GM19324 (cell line): Measurements from ENCODE around the gene WDR3.

Experiments
- ATAC-seq: cut with Tn5 transposase; IDR thresholded peaks from one replicate; pipeline ENCODE4 v1.9.1; 2021; ENCODE audit warnings: mild to moderate bottlenecking, moderate library complexity; ENCODE audit not compliant: unreplicated experiment, low FRiP score

WDR3 gene

GRCh38 chr1:117933769-117934168 is 4.2 kb downstream of the WDR3 start:
- ATAC-seq: no peak

DNA sequence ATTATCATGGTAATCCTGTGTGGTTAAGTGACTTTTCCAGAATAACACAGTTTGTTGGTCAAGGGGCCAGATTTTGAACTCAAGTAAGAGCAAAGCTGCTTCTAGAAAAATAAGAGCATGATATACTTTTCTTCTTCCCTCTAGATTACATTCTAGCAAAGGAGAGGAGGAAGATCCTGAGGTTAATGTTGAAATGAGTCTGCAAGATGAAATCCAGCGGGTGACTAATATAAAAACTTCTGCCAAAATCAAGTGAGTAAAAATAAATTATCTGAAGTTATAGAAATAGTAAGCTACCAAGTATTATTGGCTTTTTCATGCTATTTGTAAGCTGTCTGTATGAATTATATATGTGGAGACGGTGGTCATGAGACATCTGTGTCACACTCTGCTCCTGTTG is 12.8 kb downstream of the WDR3 start:
- ATAC-seq: no peak

DNA sequence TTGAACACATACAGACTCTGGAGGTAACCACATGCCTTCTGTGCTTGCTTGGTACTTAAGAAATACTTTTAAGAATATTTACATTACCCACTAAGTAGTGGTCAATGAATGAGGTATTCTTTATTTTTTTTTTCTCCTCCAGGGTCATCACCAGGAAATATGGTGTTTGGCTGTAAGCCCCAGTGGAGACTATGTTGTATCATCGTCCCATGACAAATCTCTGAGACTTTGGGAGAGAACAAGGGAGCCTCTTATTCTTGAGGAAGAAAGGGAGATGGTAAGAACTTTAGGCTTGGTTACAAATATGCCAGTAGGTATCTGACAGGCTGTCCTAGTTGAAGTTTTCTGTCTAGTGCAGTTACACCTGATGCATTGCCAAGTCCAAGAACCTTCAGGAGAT is 22.8 kb downstream of the WDR3 start:
- ATAC-seq: no peak

DNA sequence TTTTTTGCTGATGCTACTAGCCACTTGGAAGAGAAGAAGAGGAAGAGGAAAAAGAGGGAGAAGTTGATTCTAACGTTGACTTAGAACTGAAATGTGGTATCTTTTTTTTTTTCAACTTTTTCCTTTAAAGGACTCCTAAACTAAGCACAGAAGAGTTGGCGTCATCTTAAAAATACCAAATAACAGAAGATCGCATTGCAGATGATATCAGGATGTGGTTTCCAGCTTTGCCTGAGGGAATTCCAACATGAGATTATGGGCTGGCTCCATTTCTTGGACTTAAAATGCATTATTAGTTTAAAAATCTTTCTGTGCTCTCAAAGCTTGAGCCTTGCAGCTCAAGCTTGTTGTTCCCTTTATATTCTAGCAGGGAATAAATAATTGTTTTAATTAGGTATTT is 29.8 kb downstream of the WDR3 start:
- no peak for ATAC-seq

DNA sequence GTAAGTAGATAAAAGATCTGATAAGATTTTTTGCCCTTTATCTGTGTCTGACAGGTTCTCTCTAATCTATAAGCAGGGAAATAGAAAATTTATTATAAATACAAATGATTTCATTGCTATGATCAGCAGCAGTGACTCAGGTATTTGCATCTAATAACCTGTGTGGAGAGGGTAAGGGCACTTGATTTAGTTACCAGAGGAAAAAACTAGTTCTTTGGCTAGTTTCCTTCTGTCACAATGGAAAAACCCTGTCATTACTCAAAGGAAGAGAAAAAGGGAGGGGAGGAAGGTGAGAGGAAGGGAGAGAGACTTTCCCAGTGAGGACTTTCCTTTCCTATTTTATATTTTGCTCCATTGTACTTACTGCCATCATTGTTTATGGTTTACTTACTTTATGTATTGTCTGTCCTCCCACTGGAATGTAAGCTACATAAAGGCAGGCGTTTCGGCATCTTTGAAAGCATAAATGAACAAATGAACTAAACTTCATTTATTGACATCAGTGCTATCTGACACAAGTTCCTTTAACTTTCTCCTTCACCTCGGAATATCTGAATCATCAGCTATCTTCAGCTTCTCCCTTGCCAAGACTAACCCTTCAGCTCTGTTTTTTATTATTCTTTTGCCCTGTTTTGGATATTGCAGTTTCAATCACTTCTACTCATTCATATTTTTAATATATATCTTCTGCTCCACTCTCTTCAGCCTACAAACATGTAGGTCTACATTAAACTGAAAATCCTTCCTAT is 34.9 kb downstream of the WDR3 start:
- no peak for ATAC-seq

DNA sequence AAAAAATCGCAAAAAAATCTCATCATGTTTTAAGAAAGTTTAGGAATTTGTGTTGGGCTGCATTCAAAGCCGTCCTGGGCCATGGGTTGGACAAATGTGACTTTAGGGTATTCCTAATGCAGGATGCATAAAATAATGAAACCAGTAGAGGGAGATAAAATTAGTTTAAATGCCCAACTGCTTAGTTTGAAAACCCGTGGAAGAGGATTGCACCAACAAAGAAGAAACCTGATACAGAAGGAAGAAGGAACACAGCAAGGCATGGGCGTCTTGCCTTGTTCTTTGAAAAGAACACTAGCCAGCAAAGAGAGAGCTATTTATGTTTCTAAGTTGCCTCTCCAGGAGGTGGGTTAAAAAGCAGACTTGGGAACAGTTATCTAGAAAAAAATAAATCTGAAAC is 37.9 kb downstream of the WDR3 start:
- ATAC-seq: no peak

DNA sequence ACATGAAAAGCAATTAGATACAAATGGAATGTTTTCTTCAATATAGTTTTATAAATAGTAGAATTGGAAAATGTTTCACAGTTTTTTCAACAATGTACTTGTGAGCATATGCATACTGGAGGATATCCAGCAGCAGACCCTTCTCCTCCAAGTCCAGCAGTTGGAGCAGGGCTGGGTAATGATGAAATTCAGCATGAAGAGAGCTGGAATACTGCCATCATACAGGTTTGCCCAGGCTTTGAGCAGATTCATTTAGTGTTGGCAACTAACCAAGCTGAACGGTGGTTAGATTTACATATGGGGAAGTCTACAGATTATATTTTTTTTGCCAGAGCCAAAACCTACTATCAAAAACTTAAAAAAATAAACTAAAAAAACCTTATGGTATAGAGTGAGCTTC is 38.3 kb downstream of the WDR3 start:
- ATAC-seq: no peak

DNA sequence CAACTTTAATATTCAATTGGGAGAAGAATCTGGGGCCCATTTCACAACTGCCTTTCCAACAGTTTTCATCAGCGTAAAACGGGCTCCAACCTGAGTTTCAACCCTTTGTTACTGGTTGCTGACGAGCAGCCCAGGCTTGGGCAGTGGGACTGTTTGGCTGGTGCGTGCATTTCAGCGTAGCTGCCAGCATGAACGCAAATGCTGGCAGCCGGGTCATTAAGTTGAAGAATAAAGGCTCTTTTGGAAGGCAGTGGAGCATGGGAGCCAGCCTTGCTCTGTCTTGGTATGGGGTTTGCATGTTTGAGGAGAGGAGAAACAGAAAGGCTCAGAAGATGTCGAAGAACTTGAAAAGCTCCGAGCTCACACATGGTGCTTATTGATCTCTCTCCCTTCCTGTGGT is 40.7 kb downstream of the WDR3 start:
- no peak for ATAC-seq

DNA sequence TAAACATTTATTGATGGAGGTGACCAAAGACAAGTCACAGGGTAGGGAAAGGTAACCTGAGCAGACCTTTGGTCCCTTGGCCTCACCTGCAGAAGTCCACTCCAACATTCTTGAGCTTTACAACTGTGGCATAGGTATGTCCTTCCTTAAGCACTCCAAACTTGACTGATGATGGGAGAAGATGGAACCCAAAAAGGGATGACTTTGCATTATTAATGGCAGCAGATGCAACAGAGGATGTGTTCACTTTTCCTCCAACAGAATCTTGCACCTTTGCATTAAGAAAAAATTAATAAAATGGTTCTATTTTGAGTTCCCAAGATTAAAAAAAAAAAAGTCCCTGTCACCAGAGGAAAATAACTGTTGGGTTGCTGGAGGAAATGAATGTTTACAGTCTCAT is 42.2 kb downstream of the WDR3 start:
- ATAC-seq: no peak

DNA sequence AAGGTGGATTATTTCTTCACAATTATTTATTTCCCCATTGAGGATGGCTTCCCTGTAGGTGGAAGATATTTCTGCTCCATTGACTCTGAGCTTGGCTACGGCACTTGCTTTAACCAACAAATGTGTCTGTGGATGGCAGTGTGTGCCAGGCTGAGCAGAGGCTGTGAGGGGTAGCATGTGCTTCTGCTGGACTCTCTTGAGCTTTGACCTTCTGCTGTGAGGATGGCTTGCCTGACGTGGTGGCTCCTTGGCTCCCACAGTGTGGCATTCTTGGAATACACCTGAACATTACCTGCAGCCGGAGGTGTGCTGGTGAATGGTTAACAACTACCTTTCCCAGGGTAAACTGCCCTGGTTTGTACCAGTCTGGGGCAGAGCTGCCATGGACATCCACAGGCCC is 46.8 kb downstream of the WDR3 start:
- ATAC-seq: no peak

GRCh38 chr1:117981455-117982192 is 52.1 kb downstream of the WDR3 start:
- ATAC-seq: no peak

DNA sequence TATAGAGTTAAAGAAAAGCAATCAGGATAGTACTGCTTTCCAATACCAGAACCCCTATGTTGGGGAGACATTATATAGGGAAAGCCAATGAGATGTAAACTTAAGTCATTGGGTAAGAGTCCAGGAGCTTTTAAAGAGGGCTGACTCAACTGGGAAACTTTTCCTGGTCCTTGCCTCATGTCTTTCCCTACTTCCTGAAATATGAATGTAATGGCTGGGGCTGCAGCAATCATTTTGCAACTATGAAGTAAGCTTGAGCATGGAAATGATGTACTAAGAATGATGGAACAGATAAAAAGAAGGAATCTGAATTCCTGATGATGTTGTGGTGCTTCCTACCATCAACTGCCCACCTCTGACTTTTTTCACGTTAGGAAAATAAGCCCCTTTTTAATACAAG is 55.7 kb downstream of the WDR3 start:
- no peak for ATAC-seq

DNA sequence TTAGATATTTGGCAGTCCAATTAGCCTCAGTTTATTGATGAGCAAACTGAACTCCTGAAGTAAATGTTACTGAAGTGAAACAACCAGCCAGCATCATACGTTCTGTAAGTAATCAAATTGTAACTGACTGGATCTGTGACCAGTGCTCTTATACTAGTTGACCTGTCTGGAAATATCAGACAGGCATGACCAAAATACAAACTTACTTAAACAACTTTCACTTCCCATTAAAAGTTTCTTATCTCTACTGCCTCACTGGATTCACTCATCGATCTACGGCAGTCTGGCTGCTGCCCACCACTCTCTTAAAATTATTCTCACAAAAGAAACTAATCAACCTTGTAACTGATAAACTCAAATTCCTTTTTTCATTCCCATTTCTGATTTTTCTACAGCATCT is 56.4 kb downstream of the WDR3 start:
- ATAC-seq: no peak

- no peak for ATAC-seq
Measured at GRCh38 chr1:118004312-118004711, 74.8 kb downstream of the WDR3 start.

DNA sequence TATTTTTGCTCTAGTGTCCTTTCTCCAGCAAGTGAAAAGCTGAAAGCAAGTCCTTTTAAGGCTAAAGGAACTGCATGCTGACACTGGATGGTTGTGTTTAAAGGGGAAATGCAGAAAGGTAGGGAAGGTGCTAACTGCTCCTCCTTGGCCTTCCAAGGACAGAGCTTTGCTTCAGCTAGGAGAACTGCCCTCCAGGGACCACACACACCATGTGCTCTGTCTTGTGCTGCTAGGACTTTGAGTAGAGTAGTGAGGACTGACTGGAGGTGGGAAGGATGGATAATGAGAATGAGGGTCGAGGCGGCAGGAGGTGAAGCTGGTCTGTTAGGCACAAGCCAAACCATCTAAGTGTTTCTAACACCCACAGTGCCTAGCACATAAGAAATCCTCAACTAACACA is 77.9 kb downstream of the WDR3 start:
- no peak for ATAC-seq

GRCh38 chr1:118008011-118008410 is 78.5 kb downstream of the WDR3 start:
- no peak for ATAC-seq

DNA sequence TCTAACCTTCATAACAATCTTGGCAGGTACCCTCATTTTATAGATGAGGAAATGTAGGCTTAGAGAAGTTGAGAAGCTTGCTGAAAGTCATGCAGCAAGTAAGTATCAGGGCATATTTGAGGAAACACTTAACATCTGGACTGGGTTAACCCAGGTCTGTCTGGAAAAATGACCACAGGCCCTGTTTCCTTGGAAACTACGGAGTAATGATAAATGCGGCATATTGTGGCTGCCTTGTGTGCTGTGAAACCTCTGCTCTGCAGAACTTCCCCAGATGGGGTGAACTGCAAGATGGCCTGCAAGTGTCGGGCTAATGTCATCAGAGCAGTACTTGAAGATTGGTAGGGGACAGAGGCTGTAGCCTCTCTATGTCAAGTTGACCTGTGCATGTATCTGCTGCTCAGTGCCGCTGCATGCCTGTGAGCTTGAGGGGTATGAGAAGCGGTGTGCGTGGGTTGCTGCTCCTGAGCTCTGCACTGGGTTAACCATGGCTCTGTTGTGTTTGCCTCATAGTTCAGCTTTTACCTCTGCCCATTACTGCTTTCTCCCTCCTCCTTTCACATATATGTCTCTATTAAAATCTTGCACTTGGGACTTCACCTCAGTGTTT is 83.1 kb downstream of the WDR3 start:
- no peak for ATAC-seq

- ATAC-seq: no peak
Measured at GRCh38 chr1:118013336-118013735, 83.8 kb downstream of the WDR3 start.

- ATAC-seq: no peak
Measured at GRCh38 chr1:118013938-118014337, 84.4 kb downstream of the WDR3 start.
